ENCODE data around the gene ZNG1A.

DNA sequence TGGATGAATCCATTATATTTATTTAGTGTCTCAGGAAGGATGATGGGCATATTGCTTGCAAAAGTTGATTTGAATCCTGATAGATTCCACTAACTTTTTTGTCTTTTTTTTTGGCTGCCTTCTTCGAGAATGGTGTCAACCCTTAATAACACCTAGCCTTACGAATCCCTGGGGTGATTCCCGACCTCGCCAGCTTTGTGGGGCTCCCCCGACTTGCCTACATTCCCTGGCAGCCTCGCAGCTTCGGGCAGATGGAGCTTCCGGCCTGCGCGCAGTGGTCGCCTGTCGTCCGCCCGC lies 35.4 kb upstream of the ZNG1A start:
- TF ChIP-seq, protein P1, sequence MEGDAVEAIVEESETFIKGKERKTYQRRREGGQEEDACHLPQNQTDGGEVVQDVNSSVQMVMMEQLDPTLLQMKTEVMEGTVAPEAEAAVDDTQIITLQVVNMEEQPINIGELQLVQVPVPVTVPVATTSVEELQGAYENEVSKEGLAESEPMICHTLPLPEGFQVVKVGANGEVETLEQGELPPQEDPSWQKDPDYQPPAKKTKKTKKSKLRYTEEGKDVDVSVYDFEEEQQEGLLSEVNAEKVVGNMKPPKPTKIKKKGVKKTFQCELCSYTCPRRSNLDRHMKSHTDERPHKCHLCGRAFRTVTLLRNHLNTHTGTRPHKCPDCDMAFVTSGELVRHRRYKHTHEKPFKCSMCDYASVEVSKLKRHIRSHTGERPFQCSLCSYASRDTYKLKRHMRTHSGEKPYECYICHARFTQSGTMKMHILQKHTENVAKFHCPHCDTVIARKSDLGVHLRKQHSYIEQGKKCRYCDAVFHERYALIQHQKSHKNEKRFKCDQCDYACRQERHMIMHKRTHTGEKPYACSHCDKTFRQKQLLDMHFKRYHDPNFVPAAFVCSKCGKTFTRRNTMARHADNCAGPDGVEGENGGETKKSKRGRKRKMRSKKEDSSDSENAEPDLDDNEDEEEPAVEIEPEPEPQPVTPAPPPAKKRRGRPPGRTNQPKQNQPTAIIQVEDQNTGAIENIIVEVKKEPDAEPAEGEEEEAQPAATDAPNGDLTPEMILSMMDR (IDR thresholded peaks at IDR 0.05) = no peak
- TF ChIP-seq POLR2A (IDR thresholded peaks at IDR 0.05) = no peak

Data from uterus (tissue), 2 donors.